ENCODE results near the gene HIF1A.
A peak's percentile ranks its signal among the peaks of the same experiment; 100 is the strongest.
"Not testable (repeated sequence)": the region's sequence is repeated elsewhere in the genome, so short reads cannot be mapped to it uniquely, and the experiment has no call there.

The HIF1A gene

GRCh38 chr14:61747342-61747741 is 52.0 kb downstream of the HIF1A start:
- DNase-seq (ENCODE audit: low read depth in 2 of 2): no peak

GRCh38 chr14:61749264-61749663 is 54.0 kb downstream of the HIF1A start:
- DNase-seq (ENCODE audit: low read depth in 2 of 2): no peak

DNA sequence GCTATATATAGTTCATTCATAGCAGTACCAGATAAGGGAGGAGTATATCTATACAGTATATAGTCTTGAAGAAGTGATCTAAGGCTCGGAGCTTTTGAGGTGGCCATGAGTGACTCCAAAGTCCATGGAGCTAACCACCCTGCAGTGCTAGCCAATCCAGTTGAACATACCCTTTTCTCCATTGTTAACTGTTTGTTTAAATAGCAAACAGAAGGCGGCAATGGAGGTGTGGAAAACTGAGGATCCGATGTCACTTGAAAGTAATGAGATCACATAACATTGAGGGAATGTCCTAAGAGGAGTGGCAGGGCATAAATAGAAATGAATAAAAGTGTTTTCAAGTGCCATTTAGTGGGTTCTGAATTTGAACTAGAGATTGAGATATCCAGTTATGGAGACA is 54.6 kb downstream of the HIF1A start:
- DNase-seq (ENCODE audit: low read depth in 2 of 2): no peak

DNA sequence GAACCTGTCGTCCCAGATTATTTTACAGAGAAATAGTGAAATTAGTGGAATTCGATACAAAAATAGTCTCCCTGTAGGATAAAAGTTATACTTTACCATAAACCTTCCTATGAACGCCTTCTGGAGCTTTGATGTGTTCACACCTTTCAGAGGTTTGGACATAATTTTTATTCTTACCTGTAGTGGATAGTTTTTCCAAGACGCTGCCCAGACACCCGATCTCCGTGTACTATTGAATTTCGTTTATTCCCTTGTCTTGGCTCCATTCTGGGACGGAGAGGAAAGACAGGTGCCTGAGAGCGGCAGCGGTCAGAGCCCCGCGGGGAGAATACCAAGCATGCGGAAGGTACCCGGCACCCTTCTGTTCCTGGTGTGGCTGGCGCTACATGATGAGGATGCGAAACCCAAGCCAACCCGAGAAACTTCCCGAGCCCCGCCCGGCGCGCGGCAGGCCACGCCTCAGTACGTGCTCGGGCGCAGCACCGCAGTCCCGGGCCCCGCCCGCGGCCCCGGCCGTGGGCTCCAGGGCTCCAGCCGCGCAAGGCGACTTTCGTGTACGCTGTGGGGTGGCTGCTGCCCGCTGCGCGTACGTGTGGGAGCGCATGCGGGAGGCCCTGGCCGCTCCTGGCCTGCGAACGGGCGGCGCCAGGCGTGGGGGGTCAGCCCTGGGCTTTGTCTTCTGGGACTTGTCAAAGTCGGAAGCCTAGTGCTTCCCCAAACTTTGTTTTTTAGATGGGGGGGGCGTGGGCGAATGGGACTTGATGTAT is 55.6 kb downstream of the HIF1A start:
- peak; percentile 73 to 82 for DNase-seq (ENCODE audit: low read depth in 2 of 2)

- no peak for DNase-seq (ENCODE audit: low read depth in 2 of 2)
Measured at GRCh38 chr14:61751475-61751989, 56.2 kb downstream of the HIF1A start.

- no peak for DNase-seq (ENCODE audit: low read depth in 2 of 2)
Measured at GRCh38 chr14:61752626-61753025, 57.3 kb downstream of the HIF1A start.

- no peak for DNase-seq (ENCODE audit: low read depth in 2 of 2)
Measured at GRCh38 chr14:61753631-61754030, 58.3 kb downstream of the HIF1A start.

DNA sequence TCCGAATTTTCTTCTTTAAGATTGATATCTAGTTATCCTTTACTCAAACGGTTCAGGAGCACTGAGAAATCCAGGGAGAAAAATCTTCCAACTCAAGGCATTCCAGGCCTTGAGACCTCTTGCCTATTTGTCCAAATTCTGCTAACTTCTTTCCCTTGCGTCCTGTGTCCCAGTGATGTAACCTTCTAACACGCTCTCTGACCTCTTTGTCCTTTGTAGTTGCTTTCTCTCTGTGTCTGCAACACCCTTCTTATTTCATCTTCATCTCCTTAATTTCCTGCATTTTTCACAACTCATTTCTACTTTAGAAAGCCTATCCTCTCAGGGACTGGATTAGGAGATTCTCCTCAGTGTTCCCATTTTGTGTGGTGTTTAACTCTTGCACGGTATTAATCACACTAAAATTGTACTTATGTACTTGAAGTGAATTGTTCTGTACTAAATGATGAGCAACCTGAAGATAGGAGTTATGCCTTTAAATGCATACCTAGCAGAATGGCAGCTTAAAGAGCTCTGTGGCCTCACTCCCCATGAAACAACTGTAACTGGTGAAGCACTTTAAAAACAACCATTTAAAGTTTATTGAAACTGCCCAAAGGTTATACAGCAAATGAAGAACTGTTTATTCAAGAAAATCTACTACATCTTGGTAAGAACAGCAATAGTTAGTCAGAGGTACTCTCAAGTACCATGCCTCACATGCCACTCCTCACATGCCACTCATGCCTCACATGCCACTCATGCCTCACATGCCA is 59.5 kb downstream of the HIF1A start:
- DNase-seq (ENCODE audit: low read depth in 2 of 2): no peak

GRCh38 chr14:61755382-61755742 is 60.0 kb downstream of the HIF1A start:
- not testable (repeated sequence) for DNase-seq (ENCODE audit: low read depth in 2 of 2)

- no peak for DNase-seq (ENCODE audit: low read depth in 2 of 2)
Measured at GRCh38 chr14:61756135-61756534, 60.8 kb downstream of the HIF1A start.

- DNase-seq (ENCODE audit: low read depth in 2 of 2): no peak
Measured at GRCh38 chr14:61759878-61760277, 64.6 kb downstream of the HIF1A start.

- no peak for DNase-seq (ENCODE audit: low read depth in 2 of 2)
Measured at GRCh38 chr14:61761557-61761956, 66.2 kb downstream of the HIF1A start.

DNA sequence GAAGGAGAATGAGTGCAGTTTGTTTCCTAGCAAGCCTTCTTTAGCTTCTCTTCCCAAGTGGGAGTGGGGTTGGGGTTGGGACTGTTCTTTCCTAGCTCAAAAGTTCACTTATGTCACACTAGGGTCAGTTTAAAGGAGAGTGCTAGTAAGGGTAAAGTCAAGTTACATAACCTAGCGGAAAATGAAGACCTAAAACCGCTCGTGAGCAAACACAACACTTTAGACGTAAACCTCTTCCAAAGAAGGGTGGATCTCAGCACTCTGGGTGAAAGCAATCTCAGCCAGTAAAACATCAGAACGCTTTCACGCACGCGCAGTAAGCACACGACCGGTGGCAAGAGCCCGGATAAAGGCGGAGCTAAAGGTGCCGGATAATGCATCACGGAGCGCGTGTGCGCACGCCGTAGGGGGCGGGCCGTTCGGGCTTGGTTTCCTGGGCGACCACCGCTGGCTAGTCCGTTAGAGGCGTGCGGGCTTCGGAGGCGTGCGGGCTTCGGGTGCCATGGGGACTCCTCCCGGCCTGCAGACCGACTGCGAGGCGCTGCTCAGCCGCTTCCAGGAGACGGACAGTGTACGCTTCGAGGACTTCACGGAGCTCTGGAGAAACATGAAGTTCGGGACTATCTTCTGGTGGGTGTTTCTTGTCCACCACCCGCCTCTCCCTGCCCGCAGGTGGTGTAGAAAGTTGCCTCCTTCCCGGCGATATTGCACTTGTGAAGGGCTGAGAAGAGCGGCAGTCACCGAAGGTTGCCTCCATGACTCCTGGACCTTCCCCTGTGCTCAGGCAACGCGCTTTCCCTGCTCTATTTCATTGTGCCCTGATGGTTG is 66.9 kb downstream of the HIF1A start, which contains the start of gene SNAPC1:
TSS of gene SNAPC1 (plus strand) at position 462 of the 828 bp plus-strand sequence. CDS start at position 503, 41 bp downstream.
- DNase-seq (ENCODE audit: low read depth in 2 of 2): peak; percentile 93 to 98

DNA sequence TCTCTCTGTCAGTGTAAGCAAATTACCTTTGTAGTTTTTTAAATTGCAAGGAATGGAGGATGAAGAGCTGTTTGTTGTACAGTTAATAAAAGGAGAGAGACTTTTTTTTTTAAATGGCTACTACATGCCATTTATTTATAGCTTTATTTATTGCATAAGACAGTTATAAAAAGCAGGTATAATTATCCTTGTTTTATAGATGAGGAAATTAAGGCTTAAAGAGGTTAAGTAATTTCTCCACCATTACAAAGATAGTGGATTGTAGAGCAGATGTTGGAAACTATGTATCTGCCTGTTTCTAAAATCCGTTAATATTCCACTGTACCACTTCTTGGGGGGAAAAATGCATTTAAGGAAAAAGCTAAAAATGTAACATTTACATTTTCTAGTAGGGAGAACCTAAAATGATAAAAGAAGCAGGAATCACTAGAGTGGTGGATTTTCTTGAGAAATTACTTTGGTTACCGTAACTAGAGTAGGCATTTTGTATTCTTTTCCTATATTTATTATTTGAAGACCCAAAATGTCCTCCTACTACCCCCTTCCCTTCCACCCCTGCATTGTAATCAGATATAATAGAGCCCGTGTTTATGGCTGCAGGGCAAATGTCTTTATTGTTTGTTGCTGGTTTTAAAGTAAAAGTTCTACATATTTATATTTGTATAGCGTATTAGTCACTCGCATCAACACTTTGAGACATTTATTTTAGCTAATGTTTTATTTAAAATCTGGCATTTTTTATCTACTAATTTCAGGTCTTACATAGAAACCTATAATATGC is 69.2 kb downstream of the HIF1A start:
- no peak for DNase-seq (ENCODE audit: low read depth in 2 of 2)

- DNase-seq (ENCODE audit: low read depth in 2 of 2): no peak
Measured at GRCh38 chr14:61765225-61765943, 70.1 kb downstream of the HIF1A start.

DNA sequence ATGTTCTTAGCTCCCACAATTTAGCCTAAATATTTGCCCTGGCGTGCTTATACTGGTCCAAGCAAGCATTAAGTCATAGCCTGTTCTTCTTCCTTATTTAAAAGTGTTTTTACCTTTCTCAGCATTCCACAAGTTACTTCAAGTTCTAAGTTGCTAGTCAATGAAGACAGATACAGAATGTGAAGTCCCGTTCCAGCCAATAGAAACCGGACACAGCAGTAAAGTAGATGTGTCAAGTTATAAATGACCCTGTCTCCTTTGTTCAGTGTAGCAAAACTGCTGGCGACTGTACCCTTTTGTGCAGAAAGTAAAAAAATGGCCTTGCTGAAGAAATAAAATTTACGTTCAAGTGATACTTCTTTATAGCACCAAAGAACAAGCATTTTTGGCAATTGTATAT is 70.8 kb downstream of the HIF1A start:
- DNase-seq (ENCODE audit: low read depth in 2 of 2): no peak

GRCh38 chr14:61768240-61768639 is 72.9 kb downstream of the HIF1A start:
- DNase-seq (ENCODE audit: low read depth in 2 of 2): no peak

DNA sequence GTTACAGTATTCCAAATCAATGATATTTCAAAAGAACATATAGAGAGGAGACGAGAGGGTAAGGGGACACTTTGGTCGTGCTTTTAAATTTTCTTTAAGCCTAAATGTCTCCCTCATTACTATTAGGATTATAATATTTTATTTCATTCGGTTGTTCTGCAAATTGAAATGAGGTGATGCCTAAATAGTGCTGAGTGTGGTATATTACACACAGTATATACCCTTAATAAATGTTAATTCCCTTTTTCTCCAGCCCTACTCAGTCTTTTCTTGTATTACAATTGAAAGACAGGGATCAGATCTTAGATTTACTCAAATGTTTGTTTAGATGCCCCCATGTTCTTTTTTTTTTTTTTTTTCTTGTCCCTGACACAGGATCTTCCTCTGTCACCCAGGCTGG is 74.6 kb downstream of the HIF1A start:
- no peak for DNase-seq (ENCODE audit: low read depth in 2 of 2)

DNA sequence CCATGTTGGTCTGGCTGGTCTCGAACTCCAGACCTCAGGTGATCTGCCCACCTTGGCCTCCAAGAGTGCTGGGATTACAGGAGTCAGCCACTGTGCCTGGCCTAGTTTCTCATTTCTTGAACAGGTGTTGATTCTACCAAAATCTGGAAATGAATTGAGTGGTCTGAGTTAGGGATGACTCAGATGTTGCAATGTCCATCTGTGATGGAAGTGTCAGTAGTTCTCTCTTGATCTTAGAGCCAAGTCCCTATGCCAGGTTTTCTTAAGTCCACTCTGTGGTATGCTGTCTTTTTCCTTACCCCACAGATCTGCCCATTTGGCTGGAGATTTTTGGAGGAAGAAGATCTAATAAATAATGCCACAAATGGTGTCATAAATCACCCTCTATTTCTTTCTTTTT is 79.5 kb downstream of the HIF1A start:
- DNase-seq (ENCODE audit: low read depth in 2 of 2): no peak

DNA sequence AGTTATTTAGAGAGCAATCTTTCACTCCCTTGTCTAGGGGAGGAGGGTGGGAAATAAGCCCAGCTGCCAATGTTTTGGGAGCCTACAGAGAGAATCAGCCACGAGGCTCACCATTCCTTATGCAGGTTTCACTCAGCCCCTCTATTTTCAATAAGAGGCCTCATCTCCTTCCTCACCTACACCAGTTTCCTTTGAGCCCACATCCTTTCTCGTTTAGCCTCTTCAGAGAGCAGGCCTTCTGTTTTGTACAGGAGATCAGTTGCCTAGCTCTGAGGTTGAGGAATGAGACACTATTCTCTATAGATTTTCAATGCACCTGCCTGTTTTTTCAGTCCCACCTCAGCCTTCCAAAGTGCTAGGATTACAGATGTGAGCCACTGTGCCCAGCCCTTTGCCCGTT is 84.8 kb downstream of the HIF1A start:
- no peak for DNase-seq (ENCODE audit: low read depth in 2 of 2)

GRCh38 chr14:61797309-61797708 is 102.0 kb downstream of the HIF1A start:
- no peak for DNase-seq (ENCODE audit: low read depth in 2 of 2)
